ENCODE data around the gene PCIF1. TPM values are rescaled to one million over a fixed set of nuclear protein-coding genes. Genes with fewer than 3 reads are reported as not detected.
"Not testable (repeated sequence)": the region's sequence is repeated elsewhere in the genome, so short reads cannot be mapped to it uniquely, and the experiment has no call there.

PCIF1 gene
- total RNA-seq, 1 experiment from 2014 or later = 26.8 TPM

- Histone ChIP-seq H2BK15ac (ENCODE audit: low read depth, low read length) (no peak overlapping the region), H4K91ac (ENCODE audit: insufficient read length, low read depth, low read length) (no peak overlapping the region), H4K5ac (ENCODE audit: insufficient read length, low read depth, low read length) (no peak overlapping the region), H3K18ac (ENCODE audit: insufficient read length, low read depth, low read length) (no peak overlapping the region), H3K23ac (ENCODE audit: insufficient read length, low read depth, low read length) (no peak overlapping the region), H2AK5ac (ENCODE audit: insufficient read length, low read length) (no peak overlapping the region), H3K4me1 (ENCODE audit: insufficient read depth, low read length) (no peaks in the 10 kb centered on the region), H3K14ac (ENCODE audit: insufficient read depth, low read length) (no peak overlapping the region), H3K4me2 (ENCODE audit: insufficient read depth, insufficient read length, low read length) (no peak overlapping the region), H2AFZ (ENCODE audit: low read length) (no peak overlapping the region), H2BK20ac (ENCODE audit: low read depth, low read length, poor library complexity, severe bottlenecking) (no peak overlapping the region), H3K79me1 (ENCODE audit: insufficient read depth, low read depth, low read length, poor library complexity, severe bottlenecking) (no peaks in the 10 kb centered on the region), H2BK120ac (ENCODE audit: low read depth, low read length, poor library complexity, severe bottlenecking) (no peak overlapping the region), H3K23me2 (ENCODE audit: insufficient read length, low read depth, low read length, poor library complexity, severe bottlenecking) (no peaks in the 10 kb centered on the region), H3K79me2 (ENCODE audit: insufficient read depth, low read length) (no peaks in the 10 kb centered on the region), H3K9me3 (ENCODE audit: control insufficient read depth, low read depth, low read length) (no peaks in the 10 kb centered on the region), H3K56ac (ENCODE audit: insufficient read length, low read depth, low read length) (no peak overlapping the region), H2BK12ac (ENCODE audit: insufficient read length, low read depth, low read length) (no peak overlapping the region), H4K8ac (replicated peaks; ENCODE audit: insufficient read length, low read depth, low read length) (no peak overlapping the region), H4K20me1 (ENCODE audit: control insufficient read depth, insufficient read depth, insufficient read length) (no peaks in the 10 kb centered on the region), H3K9ac (ENCODE audit: extremely low read depth, insufficient read length, low read length) (no peak overlapping the region), H3K4ac (ENCODE audit: low read depth, low read length) (no peak overlapping the region), H3K27me3 (ENCODE audit: insufficient read depth, low read length) (no peaks in the 10 kb centered on the region), H3K27ac (ENCODE audit: insufficient read length, low read depth, low read length) (no peak overlapping the region), H3T11ph (ENCODE audit: low read length) (no peak overlapping the region), H2BK5ac (ENCODE audit: insufficient read length, low read length) (no peak overlapping the region)
- no peak for DNase-seq
- H3K9me3 Mint-ChIP-seq = no peaks in the 10 kb centered on the region
- no CpG with 5 or more reads among the region's 14 CpGs for WGBS (ENCODE audit: extremely low coverage, insufficient read length, low lambda C conversion rate)
- H3K36me3 Mint-ChIP-seq (ENCODE audit: insufficient read depth in 1 of 3, low read depth in 3 of 3) = peaks cover 0 to 3% (median 0%) of the 10 kb centered on the region in 3 experiments; a peak in 2 of 7 replicates
- no peak overlapping the region; a peak in 1 of 5 replicates for H3K4me3 Mint-ChIP-seq
- peaks cover 9 to 21% of the 10 kb centered on the region in 2 experiments for H3K4me1 Mint-ChIP-seq
- peaks cover 2% of the 10 kb centered on the region for H3K27me3 Mint-ChIP-seq (ENCODE audit: low read depth)
- TF ChIP-seq, protein P1, sequence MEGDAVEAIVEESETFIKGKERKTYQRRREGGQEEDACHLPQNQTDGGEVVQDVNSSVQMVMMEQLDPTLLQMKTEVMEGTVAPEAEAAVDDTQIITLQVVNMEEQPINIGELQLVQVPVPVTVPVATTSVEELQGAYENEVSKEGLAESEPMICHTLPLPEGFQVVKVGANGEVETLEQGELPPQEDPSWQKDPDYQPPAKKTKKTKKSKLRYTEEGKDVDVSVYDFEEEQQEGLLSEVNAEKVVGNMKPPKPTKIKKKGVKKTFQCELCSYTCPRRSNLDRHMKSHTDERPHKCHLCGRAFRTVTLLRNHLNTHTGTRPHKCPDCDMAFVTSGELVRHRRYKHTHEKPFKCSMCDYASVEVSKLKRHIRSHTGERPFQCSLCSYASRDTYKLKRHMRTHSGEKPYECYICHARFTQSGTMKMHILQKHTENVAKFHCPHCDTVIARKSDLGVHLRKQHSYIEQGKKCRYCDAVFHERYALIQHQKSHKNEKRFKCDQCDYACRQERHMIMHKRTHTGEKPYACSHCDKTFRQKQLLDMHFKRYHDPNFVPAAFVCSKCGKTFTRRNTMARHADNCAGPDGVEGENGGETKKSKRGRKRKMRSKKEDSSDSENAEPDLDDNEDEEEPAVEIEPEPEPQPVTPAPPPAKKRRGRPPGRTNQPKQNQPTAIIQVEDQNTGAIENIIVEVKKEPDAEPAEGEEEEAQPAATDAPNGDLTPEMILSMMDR (conservative IDR thresholded peaks at IDR 0.05) = no peak
- H3K27ac Mint-ChIP-seq = peak overlapping the region in 1 of 3 experiments; percentile 48; a peak in 1 of 7 replicates
Measured at GRCh38 chr20:45927071-45927878, 7.2 kb upstream of the PCIF1 start.

GRCh38 chr20:45931680-45932079 is 2.8 kb upstream of the PCIF1 start:
- H3K4me3 Mint-ChIP-seq; H4K5ac ChIP-seq (ENCODE audit: insufficient read length, low read depth, low read length); H3K9me3 Mint-ChIP-seq; H3K4ac ChIP-seq (ENCODE audit: low read depth, low read length); H2BK12ac ChIP-seq (ENCODE audit: insufficient read length, low read depth, low read length); H2BK5ac ChIP-seq (ENCODE audit: insufficient read length, low read length); H3T11ph ChIP-seq (ENCODE audit: low read length); H2BK120ac ChIP-seq (ENCODE audit: low read depth, low read length, poor library complexity, severe bottlenecking); H3K27me3 ChIP-seq (ENCODE audit: insufficient read depth, low read length); H4K8ac ChIP-seq (replicated peaks; ENCODE audit: insufficient read length, low read depth, low read length); H3K79me1 ChIP-seq (ENCODE audit: insufficient read depth, low read depth, low read length, poor library complexity, severe bottlenecking); H2BK15ac ChIP-seq (ENCODE audit: low read depth, low read length); H3K79me2 ChIP-seq (ENCODE audit: insufficient read depth, low read length); H2AFZ ChIP-seq (ENCODE audit: low read length); H4K20me1 ChIP-seq (ENCODE audit: control insufficient read depth, insufficient read depth, insufficient read length); H3K56ac ChIP-seq (ENCODE audit: insufficient read length, low read depth, low read length); H3K9me3 ChIP-seq (ENCODE audit: control insufficient read depth, low read depth, low read length); H3K36me3 Mint-ChIP-seq (ENCODE audit: insufficient read depth in 1 of 3, low read depth in 3 of 3); H3K27ac ChIP-seq (ENCODE audit: insufficient read length, low read depth, low read length); H4K91ac ChIP-seq (ENCODE audit: insufficient read length, low read depth, low read length); H3K18ac ChIP-seq (ENCODE audit: insufficient read length, low read depth, low read length); H3K14ac ChIP-seq (ENCODE audit: insufficient read depth, low read length); H2BK20ac ChIP-seq (ENCODE audit: low read depth, low read length, poor library complexity, severe bottlenecking); H3K27me3 Mint-ChIP-seq (ENCODE audit: low read depth); H3K4me2 ChIP-seq (ENCODE audit: insufficient read depth, insufficient read length, low read length); H3K27ac Mint-ChIP-seq; H3K4me1 ChIP-seq (ENCODE audit: insufficient read depth, low read length); DNase-seq; H2AK5ac ChIP-seq (ENCODE audit: insufficient read length, low read length); H3K9ac ChIP-seq (ENCODE audit: extremely low read depth, insufficient read length, low read length); H3K23ac ChIP-seq (ENCODE audit: insufficient read length, low read depth, low read length): not testable (repeated sequence)
- no CpG with 5 or more reads among the region's 17 CpGs for WGBS (ENCODE audit: extremely low coverage, insufficient read length, low lambda C conversion rate)
- H3K4me1 Mint-ChIP-seq = peaks cover 9 to 20% of the 10 kb centered on the region in 2 experiments
- peaks cover 11% of the 10 kb centered on the region for H3K23me2 ChIP-seq (ENCODE audit: insufficient read length, low read depth, low read length, poor library complexity, severe bottlenecking)
